Ishikawa (cell line): ENCODE measurements around the gene GRB10.

Experiments
- CEBPB ChIP-seq: IDR thresholded peaks from 2 replicates; pipeline ENCODE4 v1.6.1; 2012
- CREB1 ChIP-seq: IDR thresholded peaks from 2 replicates; pipeline ENCODE4 v1.6.1; 2012; ENCODE audit warnings: low read depth
- EGR1 ChIP-seq: IDR thresholded peaks from 2 replicates; pipeline ENCODE4 v1.6.1; 2012
- EP300 ChIP-seq: IDR thresholded peaks from 2 replicates; pipeline ENCODE4 v1.6.1; 2012; ENCODE audit warnings: borderline replicate concordance
- FOXM1 ChIP-seq: IDR thresholded peaks from 2 replicates; pipeline ENCODE4 v1.6.1; 2012; ENCODE audit warnings: low read depth, borderline replicate concordance
- MAX ChIP-seq: IDR thresholded peaks from 2 replicates; pipeline ENCODE4 v1.6.1; 2012
- NFIC ChIP-seq: IDR thresholded peaks from 2 replicates; pipeline ENCODE4 v1.6.1; 2012
- TAF1 ChIP-seq: IDR thresholded peaks from 2 replicates; pipeline ENCODE4 v1.6.1; 2012; ENCODE audit warnings: low read depth, mild to moderate bottlenecking
- TCF12 ChIP-seq: IDR thresholded peaks from 2 replicates; pipeline ENCODE4 v1.6.1; 2012; ENCODE audit warnings: low read depth
- TEAD4 ChIP-seq: IDR thresholded peaks from 2 replicates; pipeline ENCODE4 v1.6.1; 2012
- YY1 ChIP-seq: IDR thresholded peaks from 2 replicates; pipeline ENCODE4 v1.6.1; 2012; ENCODE audit warnings: low read depth
- ZBTB7A ChIP-seq: IDR thresholded peaks from 2 replicates; pipeline ENCODE4 v1.6.1; 2012; ENCODE audit warnings: low read depth
- TF ChIP-seq, protein P1 (sequence below): IDR thresholded peaks from 2 replicates; pipeline ENCODE4 v1.6.1; 2012; ENCODE audit warnings: low read depth, mild to moderate bottlenecking
- TF ChIP-seq, protein P2 (sequence below): IDR thresholded peaks from 2 replicates; pipeline ENCODE4 v1.6.1; 2012

GRB10 gene

DNA sequence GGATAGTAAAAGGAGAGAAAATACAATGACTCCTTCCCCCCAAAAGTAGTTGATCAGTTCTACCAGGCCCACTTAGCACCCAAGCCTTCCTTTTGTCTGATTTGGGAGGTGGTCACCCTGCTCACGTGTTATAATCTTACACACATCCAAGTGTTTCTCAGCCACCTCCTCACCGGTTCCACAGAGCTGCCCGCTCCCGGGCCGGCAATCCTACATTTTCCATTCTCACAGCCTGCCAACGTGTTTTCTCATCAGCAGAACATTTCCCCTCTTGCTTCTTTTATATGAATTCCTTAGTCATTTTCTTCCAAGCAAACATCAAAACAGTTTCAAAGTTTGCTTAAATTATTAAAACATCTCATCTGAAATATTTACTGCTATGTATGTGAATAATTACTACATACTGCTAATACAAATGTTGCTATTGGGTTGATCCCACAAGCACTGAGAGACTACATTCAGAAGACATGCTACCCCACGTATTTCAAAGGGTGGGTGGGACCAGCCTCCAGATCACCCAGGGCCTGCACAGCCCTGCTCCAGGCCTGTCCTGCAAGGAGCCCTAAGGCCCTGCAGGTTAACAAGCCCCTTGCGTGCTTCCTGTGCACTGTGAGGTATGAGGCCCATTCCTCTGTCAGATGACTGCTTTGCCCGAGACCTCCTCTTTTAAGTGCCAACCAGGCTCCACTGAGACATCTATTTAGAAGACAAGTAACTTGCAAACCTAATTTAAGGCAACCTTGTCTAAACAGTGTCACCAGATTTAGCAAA is 75.3 kb downstream of the GRB10 start:
- TF ChIP-seq TAF1 (no peak), YY1 (no peak), ZBTB7A (no peak), FOXM1 (no peak), CREB1 (no peak), MAX (no peak), EP300 (no peak), NFIC (no peak), TEAD4 (no peak), EGR1 (no peak)
- TF ChIP-seq, protein P1, sequence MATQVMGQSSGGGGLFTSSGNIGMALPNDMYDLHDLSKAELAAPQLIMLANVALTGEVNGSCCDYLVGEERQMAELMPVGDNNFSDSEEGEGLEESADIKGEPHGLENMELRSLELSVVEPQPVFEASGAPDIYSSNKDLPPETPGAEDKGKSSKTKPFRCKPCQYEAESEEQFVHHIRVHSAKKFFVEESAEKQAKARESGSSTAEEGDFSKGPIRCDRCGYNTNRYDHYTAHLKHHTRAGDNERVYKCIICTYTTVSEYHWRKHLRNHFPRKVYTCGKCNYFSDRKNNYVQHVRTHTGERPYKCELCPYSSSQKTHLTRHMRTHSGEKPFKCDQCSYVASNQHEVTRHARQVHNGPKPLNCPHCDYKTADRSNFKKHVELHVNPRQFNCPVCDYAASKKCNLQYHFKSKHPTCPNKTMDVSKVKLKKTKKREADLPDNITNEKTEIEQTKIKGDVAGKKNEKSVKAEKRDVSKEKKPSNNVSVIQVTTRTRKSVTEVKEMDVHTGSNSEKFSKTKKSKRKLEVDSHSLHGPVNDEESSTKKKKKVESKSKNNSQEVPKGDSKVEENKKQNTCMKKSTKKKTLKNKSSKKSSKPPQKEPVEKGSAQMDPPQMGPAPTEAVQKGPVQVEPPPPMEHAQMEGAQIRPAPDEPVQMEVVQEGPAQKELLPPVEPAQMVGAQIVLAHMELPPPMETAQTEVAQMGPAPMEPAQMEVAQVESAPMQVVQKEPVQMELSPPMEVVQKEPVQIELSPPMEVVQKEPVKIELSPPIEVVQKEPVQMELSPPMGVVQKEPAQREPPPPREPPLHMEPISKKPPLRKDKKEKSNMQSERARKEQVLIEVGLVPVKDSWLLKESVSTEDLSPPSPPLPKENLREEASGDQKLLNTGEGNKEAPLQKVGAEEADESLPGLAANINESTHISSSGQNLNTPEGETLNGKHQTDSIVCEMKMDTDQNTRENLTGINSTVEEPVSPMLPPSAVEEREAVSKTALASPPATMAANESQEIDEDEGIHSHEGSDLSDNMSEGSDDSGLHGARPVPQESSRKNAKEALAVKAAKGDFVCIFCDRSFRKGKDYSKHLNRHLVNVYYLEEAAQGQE, result no peak
- TF ChIP-seq, protein P2, sequence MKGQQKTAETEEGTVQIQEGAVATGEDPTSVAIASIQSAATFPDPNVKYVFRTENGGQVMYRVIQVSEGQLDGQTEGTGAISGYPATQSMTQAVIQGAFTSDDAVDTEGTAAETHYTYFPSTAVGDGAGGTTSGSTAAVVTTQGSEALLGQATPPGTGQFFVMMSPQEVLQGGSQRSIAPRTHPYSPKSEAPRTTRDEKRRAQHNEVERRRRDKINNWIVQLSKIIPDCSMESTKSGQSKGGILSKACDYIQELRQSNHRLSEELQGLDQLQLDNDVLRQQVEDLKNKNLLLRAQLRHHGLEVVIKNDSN, result no peak

- TF ChIP-seq FOXM1 (no peak), CREB1 (no peak), TEAD4 (no peak), EP300 (no peak)
Observed at GRCh38 chr7:50706469-50706937, 76.2 kb downstream of the GRB10 start.

DNA sequence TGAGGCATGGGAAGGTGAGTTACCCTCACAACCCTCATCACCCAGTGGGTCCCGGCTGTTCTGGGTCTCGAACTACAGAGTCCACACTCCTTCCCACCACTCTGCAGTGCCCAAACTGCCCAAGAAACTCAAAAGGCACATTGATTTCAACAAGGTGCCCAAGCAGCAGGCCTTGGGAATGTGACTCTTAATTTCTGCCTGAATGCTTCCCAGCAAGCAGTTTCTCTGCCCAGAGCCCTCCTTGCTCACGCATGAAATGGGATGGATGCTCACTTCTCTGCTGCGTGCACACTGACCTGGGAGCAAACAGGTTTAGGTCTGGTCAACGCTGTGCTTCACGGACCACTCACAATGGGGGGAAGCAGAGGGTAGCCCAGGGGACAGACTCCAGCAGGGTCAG is 77.9 kb downstream of the GRB10 start:
- no peak for TF ChIP-seq NFIC
- no peak for TF ChIP-seq EGR1
- no peak for TF ChIP-seq TEAD4
- no peak for TF ChIP-seq ZBTB7A
- TF ChIP-seq FOXM1, result no peak
- TF ChIP-seq CEBPB, result no peak
- TF ChIP-seq EP300, result no peak
- no peak for TF ChIP-seq YY1
- TF ChIP-seq, protein P1, result no peak
- TF ChIP-seq TCF12, result no peak
- TF ChIP-seq CREB1, result no peak
- TF ChIP-seq, protein P2, result no peak

DNA sequence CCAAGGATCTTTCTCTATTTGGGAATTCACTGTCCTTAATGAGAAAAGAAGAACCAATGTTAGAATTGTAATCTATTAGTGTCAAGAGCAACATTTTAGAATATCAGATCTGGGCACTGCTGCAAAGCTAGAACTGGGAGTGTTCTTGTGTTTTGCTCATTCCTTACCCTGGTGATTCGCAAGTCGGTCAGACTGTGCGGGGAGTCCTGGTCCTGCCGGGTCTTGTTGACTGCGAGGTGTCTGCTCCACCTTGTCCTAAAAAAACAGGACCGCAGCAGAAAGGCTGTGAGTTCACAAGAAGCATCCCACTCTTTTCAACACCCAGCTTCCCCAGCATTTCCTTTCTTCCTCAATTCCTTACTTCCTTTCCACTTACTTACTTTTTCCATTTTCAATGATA is 79.0 kb downstream of the GRB10 start:
- TF ChIP-seq TCF12 (no peak), NFIC (no peak), YY1 (no peak), EGR1 (no peak)

GRCh38 chr7:50699143-50699542 is 83.6 kb downstream of the GRB10 start:
- TF ChIP-seq TAF1, result no peak
- no peak for TF ChIP-seq CEBPB
- TF ChIP-seq TEAD4, result no peak
- TF ChIP-seq, protein P1, result no peak
- TF ChIP-seq EGR1, result no peak
- TF ChIP-seq FOXM1, result no peak
